ENCODE measurements around the gene CD2BP2.

The CD2BP2 gene

GRCh38 chr16:30361180-30361579, 6.1 kb upstream of the CD2BP2 start:
- TF ChIP-seq CTCF (conservative IDR thresholded peaks at IDR 0.05; ENCODE audit: control insufficient read depth, insufficient read depth, low read depth, low read length) = no peak
- no peak for DNase-seq (ENCODE audit: low read depth)
- no peak overlapping the region for H3K4me3 ChIP-seq (ENCODE audit: control insufficient read depth, low read depth, low read length)

- no peak overlapping the region for H3K4me3 ChIP-seq (ENCODE audit: control insufficient read depth, low read depth, low read length)
- no peak for DNase-seq (ENCODE audit: low read depth)
- TF ChIP-seq CTCF (conservative IDR thresholded peaks at IDR 0.05; ENCODE audit: control insufficient read depth, insufficient read depth, low read depth, low read length) = no peak
Observed at GRCh38 chr16:30359871-30360170, 4.7 kb upstream of the CD2BP2 start.

GRCh38 chr16:30358990-30359870, 4.1 kb upstream of the CD2BP2 start:
- no peak for TF ChIP-seq CTCF (conservative IDR thresholded peaks at IDR 0.05; ENCODE audit: control insufficient read depth, insufficient read depth, low read depth, low read length)
- DNase-seq (ENCODE audit: low read depth) = no peak

GRCh38 chr16:30358577-30358936, 3.4 kb upstream of the CD2BP2 start:
- DNase-seq (ENCODE audit: low read depth) = no peak
- no peak overlapping the region for H3K4me3 ChIP-seq (ENCODE audit: control insufficient read depth, low read depth, low read length)
- TF ChIP-seq CTCF (conservative IDR thresholded peaks at IDR 0.05; ENCODE audit: control insufficient read depth, insufficient read depth, low read depth, low read length) = no peak

More at GRCh38 chr16:30358990-30359870, 4.1 kb upstream of the CD2BP2 start:
- no peak overlapping the region for H3K4me3 ChIP-seq (ENCODE audit: control insufficient read depth, low read depth, low read length)

GRCh38 chr16:30357715-30358576, 2.8 kb upstream of the CD2BP2 start:
- DNase-seq (ENCODE audit: low read depth) = no peak
- no peak for TF ChIP-seq CTCF (conservative IDR thresholded peaks at IDR 0.05; ENCODE audit: control insufficient read depth, insufficient read depth, low read depth, low read length)

GRCh38 chr16:30357085-30357714, 2.1 kb upstream of the CD2BP2 start:
- H3K4me3 ChIP-seq (ENCODE audit: control insufficient read depth, low read depth, low read length) = no peak overlapping the region
- peak; percentile 17 for DNase-seq (ENCODE audit: low read depth)
- no peak for TF ChIP-seq CTCF (conservative IDR thresholded peaks at IDR 0.05; ENCODE audit: control insufficient read depth, insufficient read depth, low read depth, low read length)

More at GRCh38 chr16:30357715-30358576, 2.8 kb upstream of the CD2BP2 start:
- H3K4me3 ChIP-seq (ENCODE audit: control insufficient read depth, low read depth, low read length) = no peak overlapping the region
